RWPE1 (cell line): Measurements from ENCODE around the gene CRIP3.

Source experiments
- CTCF ChIA-PET: fragments of 350-600 bp; sonication (Branson Sonifier 250); formaldehyde crosslinking; extraction: SDS; loops from one replicate; lab custom pipeline; 2021; lab: Yijun Ruan, JAX
- POLR2A ChIA-PET: fragments of 400-600 bp; formaldehyde crosslinking; extraction: SDS; loops from one replicate; lab custom pipeline; 2020; ENCODE audit warnings: antibody characterized with exemption; ENCODE audit not compliant: low non-redundant PET; lab: Yijun Ruan, JAX
- DNase-seq: peaks from one replicate; pipeline ENCODE4 v3.0.0; 2012; ENCODE audit warnings: low spot score
- H3K27ac ChIP-seq: fragments of 450-650 bp; 2 replicates; pipeline ENCODE4 v1.5.1; 2017
- TF ChIP-seq, protein P1 (sequence below): fragments of 450-650 bp; conservative IDR thresholded peaks from 2 replicates; pipeline ENCODE4 v1.5.1; 2017; ENCODE audit warnings: low read depth, mild to moderate bottlenecking

The CRIP3 gene

GRCh38 chr6:43282060-43282459, 26.6 kb downstream of the CRIP3 start:
- H3K27ac ChIP-seq, result no peak overlapping the region
- CTCF ChIA-PET, result interaction anchor here (1.3 kb wide), 1 partner anchor 224 kb away, joined by 5 read pairs; no protein-coding TSS in a partner anchor
- DNase-seq, result no peak
- POLR2A ChIA-PET, result no interaction called here
- TF ChIP-seq, protein P1, sequence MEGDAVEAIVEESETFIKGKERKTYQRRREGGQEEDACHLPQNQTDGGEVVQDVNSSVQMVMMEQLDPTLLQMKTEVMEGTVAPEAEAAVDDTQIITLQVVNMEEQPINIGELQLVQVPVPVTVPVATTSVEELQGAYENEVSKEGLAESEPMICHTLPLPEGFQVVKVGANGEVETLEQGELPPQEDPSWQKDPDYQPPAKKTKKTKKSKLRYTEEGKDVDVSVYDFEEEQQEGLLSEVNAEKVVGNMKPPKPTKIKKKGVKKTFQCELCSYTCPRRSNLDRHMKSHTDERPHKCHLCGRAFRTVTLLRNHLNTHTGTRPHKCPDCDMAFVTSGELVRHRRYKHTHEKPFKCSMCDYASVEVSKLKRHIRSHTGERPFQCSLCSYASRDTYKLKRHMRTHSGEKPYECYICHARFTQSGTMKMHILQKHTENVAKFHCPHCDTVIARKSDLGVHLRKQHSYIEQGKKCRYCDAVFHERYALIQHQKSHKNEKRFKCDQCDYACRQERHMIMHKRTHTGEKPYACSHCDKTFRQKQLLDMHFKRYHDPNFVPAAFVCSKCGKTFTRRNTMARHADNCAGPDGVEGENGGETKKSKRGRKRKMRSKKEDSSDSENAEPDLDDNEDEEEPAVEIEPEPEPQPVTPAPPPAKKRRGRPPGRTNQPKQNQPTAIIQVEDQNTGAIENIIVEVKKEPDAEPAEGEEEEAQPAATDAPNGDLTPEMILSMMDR, result no peak

GRCh38 chr6:43280234-43280633, 28.4 kb downstream of the CRIP3 start:
- H3K27ac ChIP-seq, result no peak overlapping the region
- CTCF ChIA-PET, result no interaction called here
- TF ChIP-seq, protein P1, result no peak
- DNase-seq, result no peak
- POLR2A ChIA-PET, result interaction anchor here (0.5 kb wide), 1 partner anchor 36 kb away, joined by 5 read pairs; no protein-coding TSS in a partner anchor

DNA sequence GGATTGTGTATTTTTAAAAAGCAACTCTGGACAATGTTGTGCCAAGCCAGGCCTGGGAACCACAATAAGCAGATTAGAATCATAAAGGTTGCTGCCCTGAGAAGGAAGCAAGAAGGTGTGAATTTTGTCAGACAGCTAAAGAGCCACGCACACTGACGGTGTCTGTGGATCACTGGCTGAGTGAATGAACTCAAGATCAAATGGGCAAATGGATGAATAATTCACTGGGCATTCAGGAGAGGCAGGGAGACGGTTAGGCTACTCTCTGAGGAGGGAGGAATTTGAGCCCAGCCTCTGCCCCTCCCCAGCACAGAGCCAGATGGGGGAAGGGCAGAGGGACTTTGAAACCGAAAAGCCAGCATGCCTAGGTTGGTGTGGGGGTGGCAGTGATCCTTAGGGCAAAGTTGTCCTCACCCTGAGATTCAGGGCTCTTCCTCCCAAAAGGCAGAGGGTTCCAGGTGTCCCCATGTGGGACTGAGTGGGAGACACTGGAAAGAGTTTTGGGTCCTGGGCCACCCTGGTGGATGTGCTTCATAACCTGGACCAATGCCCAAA, 30.0 kb downstream of the CRIP3 start:
- TF ChIP-seq, protein P1, result no peak
- ChIA-PET CTCF (no interaction called here), POLR2A (no interaction called here)
- peak; percentile 38 for DNase-seq
- peak overlapping the region; percentile 36; the same call in 1 of the 2 replicates for H3K27ac ChIP-seq

- TF ChIP-seq, protein P1, result no peak
- no peak for DNase-seq
- ChIA-PET POLR2A (no interaction called here), CTCF (no interaction called here)
- peak overlapping the region; percentile 36; the same call in 1 of the 2 replicates for H3K27ac ChIP-seq
Measured at GRCh38 chr6:43277643-43278523, 30.7 kb downstream of the CRIP3 start.

- ChIA-PET CTCF (no interaction called here), POLR2A (no interaction called here)
- no peak for DNase-seq
- TF ChIP-seq, protein P1, result no peak
- H3K27ac ChIP-seq, result no peak overlapping the region
Measured at GRCh38 chr6:43277306-43277642, 31.4 kb downstream of the CRIP3 start.

- TF ChIP-seq, protein P1, result no peak
- DNase-seq, result no peak
- POLR2A ChIA-PET, result no interaction called here
- CTCF ChIA-PET, result interaction anchor here (0.5 kb wide), 1 partner anchor 14 kb away, joined by 3 read pairs; no protein-coding TSS in a partner anchor
- no peak overlapping the region for H3K27ac ChIP-seq
Measured at GRCh38 chr6:43276577-43277305, 31.9 kb downstream of the CRIP3 start.
